Panc1 (cell line): Measurements from ENCODE around the gene MEGF6. TPM values are rescaled to one million over a fixed set of nuclear protein-coding genes. Genes with fewer than 3 reads are reported as not detected.
"Not testable (repeated sequence)": the region's sequence is repeated elsewhere in the genome, so short reads cannot be mapped to it uniquely, and the experiment has no call there.

Experiments
- ATAC-seq: fragments of 200-7000 bp; cut with Tn5 transposase; 2 replicates; pipeline ENCODE4 v1.9.1; 2020; ENCODE audit warnings: mild to moderate bottlenecking, moderate library complexity
- BruUV-seq: library from RNA; stranded (reverse); fragments of 400-500 nt; replicated peaks from 2 replicates; lab custom pipeline; 2021; lab: Mats Ljungman, UMichigan
- CTCF ChIA-PET: fragments of 300-600 bp; sonication (Branson Sonifier 250); formaldehyde crosslinking; loops from one replicate; lab custom pipeline; 2022; ENCODE audit warnings: antibody characterized with exemption; lab: Charles Lee
- POLR2A ChIA-PET: fragments of 300-600 bp; sonication (Branson Sonifier 250); formaldehyde crosslinking; loops from one replicate; lab custom pipeline; 2022; ENCODE audit warnings: antibody characterized with exemption; lab: Charles Lee
- DNase-seq: peaks from one replicate; pipeline ENCODE4 v3.0.0-alpha.2; 2010; ENCODE audit warnings: low read depth, low spot score
- H3K27ac ChIP-seq: 2 replicates; pipeline ENCODE4 v1.5.1; 2011; ENCODE audit warnings: mild to moderate bottlenecking, low read length, inconsistent platforms
- H3K27me3 ChIP-seq: fragments of 200-500 bp; sonication (Bioruptor generic); 2 replicates; pipeline ENCODE4 v1.6.0; 2014; ENCODE audit warnings: low read length, inconsistent platforms; ENCODE audit not compliant: control insufficient read depth, insufficient read depth
- H3K36me3 ChIP-seq: fragments of 200-500 bp; sonication (Bioruptor generic); 2 replicates; pipeline ENCODE4 v1.5.1; 2014; ENCODE audit warnings: inconsistent platforms, mild to moderate bottlenecking, low read length, moderate library complexity; ENCODE audit not compliant: control insufficient read depth, insufficient read depth
- H3K4me1 ChIP-seq: 2 replicates; pipeline ENCODE4 v1.5.1; 2011; ENCODE audit warnings: inconsistent platforms, mild to moderate bottlenecking, low read length, moderate library complexity; ENCODE audit not compliant: control insufficient read depth, insufficient read depth
- H3K4me3 ChIP-seq, 2 experiments: 2 replicates each; pipeline ENCODE4 v1.5.1; 2011 to 2012; ENCODE audit warnings: low read depth in 2 of 2, low read length in 2 of 2, mild to moderate bottlenecking in 2 of 2, inconsistent platforms in 1 of 2, moderate library complexity in 1 of 2
- H3K9me3 ChIP-seq: fragments of 200-500 bp; sonication (Bioruptor generic); 2 replicates; pipeline ENCODE4 v1.5.1; 2014; ENCODE audit warnings: low read depth, mild to moderate bottlenecking, inconsistent platforms, low read length, moderate library complexity; ENCODE audit not compliant: control insufficient read depth, insufficient read depth
- CTCF ChIP-seq: fragments of 450-650 bp; IDR thresholded peaks from 2 replicates; pipeline ENCODE4 v1.5.1; 2017; ENCODE audit warnings: mild to moderate bottlenecking
- POLR2AphosphoS5 ChIP-seq: IDR thresholded peaks from 2 replicates; pipeline ENCODE4 v1.6.1; 2012; ENCODE audit warnings: mild to moderate bottlenecking, low read depth, low read length, moderate library complexity
- SIN3A ChIP-seq: IDR thresholded peaks from 2 replicates; pipeline ENCODE4 v1.6.1; 2012; ENCODE audit warnings: low read depth, mild to moderate bottlenecking, low read length, moderate library complexity, borderline replicate concordance; ENCODE audit not compliant: insufficient read depth
- TCF7L2 ChIP-seq: IDR thresholded peaks from 2 replicates; pipeline ENCODE4 v1.6.1; 2011; ENCODE audit warnings: mild to moderate bottlenecking, low read depth, low read length, inconsistent platforms
- in situ Hi-C: cut with HindIII; loops from 2 replicates; pipeline ENCODE4 v1.10.0; 2016; ENCODE audit warnings: low sequenced_read_pairs, low pct_unique_long_range_greater_than_20kb
- intact Hi-C: fragments of 100-400 bp; cut with micrococcal nuclease; formaldehyde crosslinking; loops from one replicate; pipeline ENCODE4 v1.10.0; 2022; ENCODE audit not compliant: unreplicated experiment
- total RNA-seq: library from RNA; stranded (reverse); gene quantifications from one replicate; pipeline ENCODE4 v1.2.1, GENCODE V29; 2021; ENCODE audit not compliant: unreplicated experiment
- TF ChIP-seq, protein P1 (sequence below), 2 experiments: IDR thresholded peaks; 2 replicates each; pipeline ENCODE4 v1.6.1; 2011 to 2012; ENCODE audit warnings: low read depth in 2 of 2, control low read depth in 1 of 2, low read length in 1 of 2, mild to moderate bottlenecking in 1 of 2, moderate library complexity in 1 of 2; ENCODE audit not compliant: insufficient read depth in 1 of 2

Gene MEGF6
- total RNA-seq, 1 experiment from 2014 or later = 32.6 TPM

GRCh38 chr1:3624200-3625136 is 13.2 kb upstream of the MEGF6 start, which contains the start of gene TPRG1L:
TSS of gene TPRG1L (plus strand) at chr1:3625015. CDS start at chr1:3625073, 58 bp downstream.
- Histone ChIP-seq H3K9me3 (no peaks in the 10 kb centered on the region), H3K27ac (peak within 1 kb of the TSS; percentile 73), H3K27me3 (no peaks in the 10 kb centered on the region), H3K4me3 (peak within 1 kb of the TSS; percentile 85 to 97), H3K4me1 (peaks cover 11% of the 10 kb centered on the region), H3K36me3 (peaks cover 2% of the 10 kb centered on the region; the same call in 1 of the 2 replicates)
- intact Hi-C loops = loop anchor here (10.0 kb wide), 1 partner anchor 100 kb away; no protein-coding TSS in a partner anchor
- ChIA-PET CTCF (interaction anchor here (0.5 to 1.5 kb wide), 3 partner anchors 171 to 814 kb away, joined by 5 to 19 read pairs (median 7); no protein-coding TSS in a partner anchor), POLR2A (no interaction called here)
- in situ Hi-C loops = no loop called here
- TF ChIP-seq SIN3A = 0 out of 2 replicates have a peak, but pooled peaks have one; percentile 12
- TF ChIP-seq CTCF = no peak
- DNase-seq (peak; percentile 57), ATAC-seq (peak; percentile 96)
- BruUV-seq = no TSS peak

- Histone ChIP-seq H3K27me3 (no peaks in the 10 kb centered on the region), H3K4me3 (peak overlapping the region; percentile 85 to 97), H3K4me1 (peaks cover 13% of the 10 kb centered on the region), H3K36me3 (peaks cover 2% of the 10 kb centered on the region; the same call in 1 of the 2 replicates), H3K27ac (peak overlapping the region; percentile 73), H3K9me3 (no peaks in the 10 kb centered on the region)
- in situ Hi-C loops (no loop called here), intact Hi-C loops (loop anchor here (10.0 kb wide), 1 partner anchor 101 kb away; no protein-coding TSS in a partner anchor)
- DNase-seq (no peak), ATAC-seq (no peak)
- ChIA-PET POLR2A (interaction anchor here (0.7 kb wide), 1 partner anchor 65 kb away, joined by 9 read pairs; no protein-coding TSS in a partner anchor), CTCF (interaction anchor here (0.5 to 1.5 kb wide), 3 partner anchors 171 to 813 kb away, joined by 5 to 19 read pairs (median 7); no protein-coding TSS in a partner anchor)
- BruUV-seq = no TSS peak
- TF ChIP-seq, protein P1, sequence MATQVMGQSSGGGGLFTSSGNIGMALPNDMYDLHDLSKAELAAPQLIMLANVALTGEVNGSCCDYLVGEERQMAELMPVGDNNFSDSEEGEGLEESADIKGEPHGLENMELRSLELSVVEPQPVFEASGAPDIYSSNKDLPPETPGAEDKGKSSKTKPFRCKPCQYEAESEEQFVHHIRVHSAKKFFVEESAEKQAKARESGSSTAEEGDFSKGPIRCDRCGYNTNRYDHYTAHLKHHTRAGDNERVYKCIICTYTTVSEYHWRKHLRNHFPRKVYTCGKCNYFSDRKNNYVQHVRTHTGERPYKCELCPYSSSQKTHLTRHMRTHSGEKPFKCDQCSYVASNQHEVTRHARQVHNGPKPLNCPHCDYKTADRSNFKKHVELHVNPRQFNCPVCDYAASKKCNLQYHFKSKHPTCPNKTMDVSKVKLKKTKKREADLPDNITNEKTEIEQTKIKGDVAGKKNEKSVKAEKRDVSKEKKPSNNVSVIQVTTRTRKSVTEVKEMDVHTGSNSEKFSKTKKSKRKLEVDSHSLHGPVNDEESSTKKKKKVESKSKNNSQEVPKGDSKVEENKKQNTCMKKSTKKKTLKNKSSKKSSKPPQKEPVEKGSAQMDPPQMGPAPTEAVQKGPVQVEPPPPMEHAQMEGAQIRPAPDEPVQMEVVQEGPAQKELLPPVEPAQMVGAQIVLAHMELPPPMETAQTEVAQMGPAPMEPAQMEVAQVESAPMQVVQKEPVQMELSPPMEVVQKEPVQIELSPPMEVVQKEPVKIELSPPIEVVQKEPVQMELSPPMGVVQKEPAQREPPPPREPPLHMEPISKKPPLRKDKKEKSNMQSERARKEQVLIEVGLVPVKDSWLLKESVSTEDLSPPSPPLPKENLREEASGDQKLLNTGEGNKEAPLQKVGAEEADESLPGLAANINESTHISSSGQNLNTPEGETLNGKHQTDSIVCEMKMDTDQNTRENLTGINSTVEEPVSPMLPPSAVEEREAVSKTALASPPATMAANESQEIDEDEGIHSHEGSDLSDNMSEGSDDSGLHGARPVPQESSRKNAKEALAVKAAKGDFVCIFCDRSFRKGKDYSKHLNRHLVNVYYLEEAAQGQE (IDR thresholded peaks at IDR 0.05; ENCODE audit: insufficient read depth in 1 of 2, low read depth in 2 of 2, low read length in 1 of 2) = no peak
- TF ChIP-seq CTCF (no peak), TCF7L2 (no peak), SIN3A (no peak), POLR2AphosphoS5 (no peak)
These were observed 12.3 kb upstream of the MEGF6 start for GRCh38 chr1:3623441-3624199.

DNA sequence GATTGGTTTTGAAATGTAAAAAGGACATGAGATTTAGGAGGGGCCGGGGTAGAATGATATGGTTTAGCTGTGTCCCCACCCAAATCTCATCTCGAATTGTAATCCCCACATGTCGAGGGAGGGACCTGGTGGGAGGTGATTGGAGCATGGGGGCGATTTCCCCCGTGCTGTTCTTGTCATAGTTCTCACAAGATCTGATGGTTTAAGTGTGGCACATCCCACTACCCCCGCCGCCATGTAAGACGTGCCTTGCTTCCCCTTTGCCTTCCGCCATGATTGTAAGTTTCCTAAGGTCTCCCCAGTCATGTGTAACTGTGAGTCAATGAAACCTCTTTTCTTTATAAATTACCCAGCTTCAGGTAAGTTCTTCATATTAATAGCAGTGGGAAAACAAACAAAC is 10.8 kb upstream of the MEGF6 start:
- H3K9me3 ChIP-seq, in situ Hi-C loops, H3K27me3 ChIP-seq, H3K36me3 ChIP-seq, H3K27ac ChIP-seq, BruUV-seq, POLR2A ChIA-PET, DNase-seq, H3K4me3 ChIP-seq, ATAC-seq: not testable (repeated sequence)
- intact Hi-C loops = loop anchor here (10.0 kb wide), 1 partner anchor 103 kb away; no protein-coding TSS in a partner anchor
- CTCF ChIA-PET = interaction anchor here (0.5 to 1.8 kb wide), 3 partner anchors 102 to 169 kb away, joined by 3 to 14 read pairs (median 13); no protein-coding TSS in a partner anchor
- H3K4me1 ChIP-seq = peaks cover 15% of the 10 kb centered on the region
